GM21825 (cell line): ENCODE results near the gene PRKG2.

ENCODE experiments used
- ATAC-seq: cut with Tn5 transposase; IDR thresholded peaks from one replicate; pipeline ENCODE4 v1.9.1; 2021; ENCODE audit warnings: mild to moderate bottlenecking, moderate library complexity; ENCODE audit not compliant: unreplicated experiment

The PRKG2 gene

GRCh38 chr4:81106150-81106549 is 108.9 kb downstream of the PRKG2 start:
- ATAC-seq: no peak

- no peak for ATAC-seq
These were observed 112.9 kb downstream of the PRKG2 start for GRCh38 chr4:81102107-81102506.

- no peak for ATAC-seq
These were observed 118.5 kb downstream of the PRKG2 start for GRCh38 chr4:81096566-81096965.

- ATAC-seq: no peak
These were observed 119.6 kb downstream of the PRKG2 start for GRCh38 chr4:81095389-81095788.

GRCh38 chr4:81093720-81094401 is 121.2 kb downstream of the PRKG2 start:
- ATAC-seq: no peak

GRCh38 chr4:81085979-81086378 is 129.0 kb downstream of the PRKG2 start:
- ATAC-seq: no peak

GRCh38 chr4:81085291-81085690 is 129.7 kb downstream of the PRKG2 start:
- ATAC-seq: no peak

- no peak for ATAC-seq
These were observed 130.4 kb downstream of the PRKG2 start for GRCh38 chr4:81084634-81085033.

GRCh38 chr4:81084029-81084428 is 131.0 kb downstream of the PRKG2 start:
- no peak for ATAC-seq

GRCh38 chr4:81081156-81081555 is 133.9 kb downstream of the PRKG2 start:
- ATAC-seq: no peak

GRCh38 chr4:81071013-81071412 is 144.0 kb downstream of the PRKG2 start:
- ATAC-seq: no peak

GRCh38 chr4:81069706-81070331 is 145.2 kb downstream of the PRKG2 start:
- ATAC-seq: peak; percentile 97

- ATAC-seq: no peak
These were observed 149.6 kb downstream of the PRKG2 start for GRCh38 chr4:81065446-81065845.

GRCh38 chr4:81062001-81062400 is 153.0 kb downstream of the PRKG2 start:
- ATAC-seq: no peak

GRCh38 chr4:81061344-81061730 is 153.7 kb downstream of the PRKG2 start:
- no peak for ATAC-seq

- ATAC-seq: no peak
These were observed 154.3 kb downstream of the PRKG2 start for GRCh38 chr4:81060587-81061343.

- ATAC-seq: no peak
These were observed 156.4 kb downstream of the PRKG2 start for GRCh38 chr4:81058621-81059020.

- peak; percentile 97 for ATAC-seq
These were observed 162.6 kb downstream of the PRKG2 start for GRCh38 chr4:81052119-81053068.

GRCh38 chr4:81049907-81050306 is 165.1 kb downstream of the PRKG2 start:
- ATAC-seq: no peak

GRCh38 chr4:81049330-81049729 is 165.7 kb downstream of the PRKG2 start:
- no peak for ATAC-seq
